ENCODE results near the gene ARGLU1. TPM values are rescaled to one million over a fixed set of nuclear protein-coding genes. Genes with fewer than 3 reads are reported as not detected.

ARGLU1 gene
- total RNA-seq, 1 experiment from 2014 or later: 38.3 TPM

DNA sequence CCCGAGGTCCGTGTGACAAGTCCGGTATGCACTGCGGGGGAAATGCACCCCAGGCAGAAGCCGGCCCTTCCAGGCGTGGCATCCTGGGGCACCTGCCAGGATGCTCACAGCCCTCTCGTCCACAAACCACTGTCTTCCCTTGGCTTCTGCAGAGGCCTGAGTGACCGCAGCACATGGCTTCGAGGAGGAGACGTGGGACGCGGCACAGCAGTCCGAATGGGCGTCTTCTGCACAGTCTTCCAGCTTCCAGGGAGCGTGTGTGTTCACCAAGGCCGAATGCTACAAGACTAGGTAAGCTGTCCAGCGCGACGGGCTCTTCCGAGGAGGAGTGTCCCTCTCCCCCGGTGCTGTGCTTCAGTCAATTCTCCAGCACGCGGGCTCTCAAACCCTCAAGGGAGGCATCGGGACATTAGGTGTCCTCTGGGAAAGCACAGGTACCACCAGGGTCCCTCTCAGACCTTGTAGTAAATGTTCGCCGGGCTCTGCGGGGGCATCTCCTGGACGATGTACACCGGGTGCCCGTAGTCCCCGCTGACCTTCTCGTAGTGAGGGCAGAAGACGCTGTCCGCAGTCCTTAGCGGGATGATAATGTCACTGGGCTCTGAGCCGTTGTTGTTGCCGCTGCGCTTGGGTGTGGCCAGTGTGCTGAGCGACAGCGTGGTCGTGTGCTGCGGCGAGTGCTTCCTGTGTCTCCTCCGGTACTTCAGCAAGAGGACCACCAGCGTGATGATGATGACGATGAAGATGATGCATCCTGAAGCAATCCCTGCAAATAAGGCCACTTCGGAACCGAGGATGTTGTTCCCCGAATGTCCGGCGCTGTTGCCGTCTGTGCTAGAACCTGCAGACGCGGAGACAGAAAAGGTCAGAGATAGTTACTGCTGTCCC is 75.1 kb downstream of the ARGLU1 start:
- in situ Hi-C loops (cut with HindIII; ENCODE audit: low sequenced_read_pairs): no loop called here

DNA sequence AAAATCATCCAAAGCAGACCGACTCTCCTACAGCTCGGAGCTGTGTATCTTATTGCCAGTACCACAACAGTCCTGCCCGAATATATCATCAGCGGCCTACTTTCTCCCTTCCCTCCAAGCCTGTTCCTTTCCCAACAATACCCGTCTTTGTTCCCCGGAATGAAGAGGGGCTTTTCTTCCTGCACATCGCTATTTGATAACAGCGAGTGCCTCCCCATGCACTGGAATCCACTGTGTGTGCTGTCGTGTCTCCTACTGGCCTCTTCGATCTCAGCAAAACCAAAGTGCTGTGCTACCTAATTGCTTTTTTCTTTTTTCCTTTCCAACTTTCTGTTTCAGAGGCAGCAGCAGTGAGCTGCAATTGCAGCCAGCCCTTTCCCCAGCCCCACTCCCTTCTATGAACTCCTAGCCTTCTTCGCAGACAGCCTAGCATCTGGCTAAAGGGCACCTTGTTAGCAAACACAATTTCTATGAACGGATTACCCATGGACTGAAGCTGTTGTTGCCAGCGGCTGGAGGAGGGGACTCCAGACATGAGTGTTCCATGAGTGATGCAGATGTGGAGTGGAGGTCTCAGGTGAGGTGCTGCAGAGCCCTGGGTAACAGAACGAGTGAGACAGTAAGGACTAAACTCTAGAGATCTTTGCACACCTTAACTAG is 75.9 kb downstream of the ARGLU1 start:
- in situ Hi-C loops (cut with HindIII; ENCODE audit: low sequenced_read_pairs): no loop called here
- DNase-seq (ENCODE audit: low spot score): no peak

More for the DNA sequence above, 75.1 kb downstream of the ARGLU1 start:
- DNase-seq (ENCODE audit: low spot score): no peak

Other genes starting within 250 kb of the ARGLU1 start
- 0.74 and 2.7 TPM in 2 replicates for gene EFNB2, start 32.5 kb downstream of the ARGLU1 start, total RNA-seq (2014; rRNA removed; shearing (Covaris generic))